IMR-90 (cell line): Measurements from ENCODE around the gene EIF4H. TPM values are rescaled to one million over a fixed set of nuclear protein-coding genes. Genes with fewer than 3 reads are reported as not detected.

Source experiments
- ATAC-seq: fragments of 200-7000 bp; cut with Tn5 transposase; 2 replicates; pipeline ENCODE4 v1.9.1; 2020; ENCODE audit warnings: low read depth, mild to moderate bottlenecking, moderate library complexity
- BruUV-seq: library from RNA; stranded (reverse); fragments of 400-500 nt; replicated peaks from 2 replicates; lab custom pipeline; 2021; lab: Mats Ljungman, UMichigan
- CTCF ChIA-PET: fragments of 300-600 bp; formaldehyde crosslinking; extraction: SDS; loops from one replicate; lab custom pipeline; 2021; ENCODE audit warnings: antibody characterized with exemption; lab: Yijun Ruan, JAX
- POLR2A ChIA-PET: fragments of 300-600 bp; sonication (Branson Sonifier 250); formaldehyde crosslinking; loops from one replicate; lab custom pipeline; 2022; ENCODE audit warnings: antibody characterized with exemption; ENCODE audit not compliant: unreplicated experiment; lab: Charles Lee
- DNase-seq: peaks from one replicate; pipeline ENCODE4 v3.0.0; 2013
- H2AFZ ChIP-seq: replicated peaks from 2 replicates; pipeline ENCODE3; 2013; ENCODE audit warnings: low read length, mild to moderate bottlenecking; ENCODE audit not compliant: poor library complexity
- H2AK5ac ChIP-seq: 2 replicates; pipeline ENCODE4 v1.6.1; 2013; ENCODE audit warnings: low read depth, low read length, inconsistent platforms
- H2AK9ac ChIP-seq: replicated peaks from 2 replicates; pipeline ENCODE3; 2013; ENCODE audit warnings: mild to moderate bottlenecking, low read depth, low read length, moderate library complexity; ENCODE audit not compliant: poor library complexity
- H2BK120ac ChIP-seq: 2 replicates; pipeline ENCODE4 v1.6.1; 2013; ENCODE audit warnings: low read depth, low read length, inconsistent platforms
- H2BK15ac ChIP-seq: 3 replicates; pipeline ENCODE4 v1.6.1; 2013; ENCODE audit warnings: low read depth, low read length, inconsistent platforms
- H2BK20ac ChIP-seq: 2 replicates; pipeline ENCODE4 v1.6.1; 2013; ENCODE audit warnings: low read depth, mild to moderate bottlenecking, inconsistent platforms, low read length, moderate library complexity
- H2BK5ac ChIP-seq: 2 replicates; pipeline ENCODE4 v1.6.1; 2013; ENCODE audit warnings: mild to moderate bottlenecking, low read depth, low read length, inconsistent platforms; ENCODE audit not compliant: poor library complexity, severe bottlenecking
- H3K14ac ChIP-seq: replicated peaks from 2 replicates; pipeline ENCODE4 v1.6.1; 2013; ENCODE audit warnings: low read depth, low read length, inconsistent platforms
- H3K18ac ChIP-seq: 2 replicates; pipeline ENCODE4 v1.6.1; 2013; ENCODE audit warnings: low read depth, low read length, control low read depth
- H3K23ac ChIP-seq: 2 replicates; pipeline ENCODE4 v1.6.1; 2013; ENCODE audit warnings: low read depth, low read length, inconsistent platforms
- H3K27ac ChIP-seq: 2 replicates; pipeline ENCODE4 v1.5.1; 2013; ENCODE audit warnings: mild to moderate bottlenecking, control low read depth, low read length; ENCODE audit not compliant: insufficient read depth
- H3K27me3 ChIP-seq: 2 replicates; pipeline ENCODE4 v1.6.1; 2013; ENCODE audit warnings: low read length; ENCODE audit not compliant: control insufficient read depth, insufficient read depth
- H3K36me3 ChIP-seq: 2 replicates; pipeline ENCODE4 v1.6.1; 2013; ENCODE audit warnings: low read length, mixed read lengths; ENCODE audit not compliant: control insufficient read depth, insufficient read depth
- H3K4ac ChIP-seq: 2 replicates; pipeline ENCODE4 v1.6.1; 2013; ENCODE audit warnings: low read depth, low read length, inconsistent platforms
- H3K4me1 ChIP-seq: 2 replicates; pipeline ENCODE4 v1.6.1; 2013; ENCODE audit warnings: low read length, mixed read lengths; ENCODE audit not compliant: control insufficient read depth, insufficient read depth
- H3K4me2 ChIP-seq: 2 replicates; pipeline ENCODE4 v1.6.1; 2013; ENCODE audit warnings: low read depth, mild to moderate bottlenecking, control low read depth, low read length, moderate library complexity
- H3K4me3 ChIP-seq: 2 replicates; pipeline ENCODE4 v1.5.1; 2013; ENCODE audit warnings: low read depth, mild to moderate bottlenecking, control low read depth, low read length, moderate library complexity; ENCODE audit not compliant: insufficient read depth
- H3K56ac ChIP-seq: 2 replicates; pipeline ENCODE4 v1.6.1; 2013; ENCODE audit warnings: low read length, inconsistent platforms; ENCODE audit not compliant: insufficient read depth; ENCODE audit errors: extremely low read depth
- H3K79me1 ChIP-seq, 2 experiments: 2 replicates each; pipeline ENCODE4 v1.6.1; 2013; ENCODE audit warnings: low read length in 2 of 2, inconsistent platforms in 1 of 2, low read depth in 1 of 2
- H3K9ac ChIP-seq: 2 replicates; pipeline ENCODE4 v1.6.1; 2013; ENCODE audit warnings: low read depth, low read length, control low read depth
- H3K9me1 ChIP-seq: 2 replicates; pipeline ENCODE4 v1.6.1; 2013; ENCODE audit warnings: low read length, inconsistent platforms; ENCODE audit not compliant: insufficient read depth
- H3K9me3 ChIP-seq: 2 replicates; pipeline ENCODE4 v1.6.1; 2013; ENCODE audit warnings: low read length; ENCODE audit not compliant: control insufficient read depth, insufficient read depth
- H4K20me1 ChIP-seq: 2 replicates; pipeline ENCODE4 v1.6.1; 2013; ENCODE audit warnings: low read length, inconsistent platforms; ENCODE audit not compliant: insufficient read depth
- H4K5ac ChIP-seq: 2 replicates; pipeline ENCODE4 v1.6.1; 2013; ENCODE audit warnings: mild to moderate bottlenecking, low read depth, low read length, control low read depth
- H4K8ac ChIP-seq, 2 experiments: 2 replicates each; pipeline ENCODE4 v1.6.1; 2013; ENCODE audit warnings: low read depth in 2 of 2, low read length in 2 of 2, control low read depth in 1 of 2, inconsistent platforms in 1 of 2
- H4K91ac ChIP-seq: 2 replicates; pipeline ENCODE4 v1.6.1; 2013; ENCODE audit warnings: low read depth, low read length, inconsistent platforms; ENCODE audit not compliant: insufficient read depth
- ELK1 ChIP-seq: fragments of 150-350 bp; IDR thresholded peaks from 2 replicates; pipeline ENCODE4 v1.6.1; 2016; ENCODE audit warnings: low read depth, mild to moderate bottlenecking, low read length, moderate library complexity, borderline replicate concordance
- FOS ChIP-seq: fragments of 150-350 bp; IDR thresholded peaks from 2 replicates; pipeline ENCODE4 v1.6.1; 2016; ENCODE audit warnings: low read depth, low read length
- POLR2A ChIP-seq: IDR thresholded peaks from 2 replicates; pipeline ENCODE4 v1.6.1; 2012; ENCODE audit warnings: mild to moderate bottlenecking, low read depth, low read length
- whole genome bisulfite sequencing, 2 experiments: methylation state at CpG; one replicate each; pipeline versions ENCODE4 v1.1.5 to v1.1.7; 2013; ENCODE audit warnings: missing lambda C conversion rate in 2 of 2; ENCODE audit not compliant: insufficient read length in 1 of 2; ENCODE audit errors: extremely low coverage in 2 of 2; 5-methylcytosine and 5-hydroxymethylcytosine counted together
- dilution Hi-C: fragments of 300-500 bp; cut with HindIII; formaldehyde crosslinking; loops from one replicate; pipeline ENCODE4 v1.14.3; 2018; ENCODE audit warnings: low sequenced_read_pairs; ENCODE audit not compliant: unreplicated experiment
- in situ Hi-C: fragments of 300-500 bp; cut with MboI; formaldehyde crosslinking; loops from 3 replicates; pipeline ENCODE4 v1.14.3; 2019; ENCODE audit warnings: low sequenced_read_pairs, inconsistent platforms, mixed read lengths
- intact Hi-C: fragments of 100-400 bp; cut with micrococcal nuclease; formaldehyde crosslinking; loops from 2 replicates; pipeline ENCODE4 v1.10.0; 2022
- polyA plus RNA-seq, 3 experiments: library from polyadenylated mRNA; depleted of rRNA; stranded (reverse); fragments of >200 nt; gene quantifications; 2 replicates each; pipeline ENCODE4 v1.2.3, GENCODE V29; 2012; ENCODE audit warnings: low replicate concordance in 1 of 3
- total RNA-seq: library from RNA; depleted of rRNA; stranded (reverse); fragments of >200 nt; gene quantifications from 2 replicates; pipeline ENCODE4 v1.2.3, GENCODE V29; 2012

The EIF4H gene
- total and polyA plus RNA-seq, 2 of the 4 experiments (the other 2 are of a cell fraction), result 241 to 321 TPM

DNA sequence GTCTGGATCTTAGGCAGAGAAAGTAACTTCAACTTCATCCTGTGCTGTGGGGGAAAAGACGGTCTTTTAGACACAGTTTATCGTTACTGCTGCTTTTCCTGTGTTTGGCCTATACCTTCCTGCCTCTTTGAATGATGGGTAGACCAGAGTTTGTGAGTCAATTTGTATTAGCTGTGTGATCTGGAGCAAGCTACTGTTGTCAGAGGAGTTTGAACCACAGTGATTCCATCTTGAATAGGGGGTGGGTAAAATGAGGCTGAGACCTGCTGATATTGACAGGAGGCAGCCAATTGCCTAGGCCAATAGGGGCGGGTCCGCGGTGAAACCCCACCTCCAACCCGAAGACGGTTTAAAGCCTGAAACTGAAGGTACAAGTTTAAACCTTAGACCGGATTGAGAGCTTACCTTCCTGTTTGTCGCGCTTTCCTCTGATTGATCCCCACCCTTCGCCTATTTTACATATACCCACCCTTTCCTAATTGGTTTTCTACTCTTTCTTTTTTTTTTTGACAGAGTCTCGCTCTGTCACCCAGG, 35.8 kb upstream of the EIF4H start:
- Histone ChIP-seq H3K14ac (no peak overlapping the region), H4K91ac (no peak overlapping the region), H2AK9ac (no peak overlapping the region), H3K56ac (no peak overlapping the region), H3K9me3 (no peaks in the 10 kb centered on the region), H3K27ac (no peak overlapping the region), H2AK5ac (no peak overlapping the region), H3K23ac (no peak overlapping the region), H2BK20ac (no peak overlapping the region), H3K18ac (no peak overlapping the region), H2AFZ (no peak overlapping the region), H3K4me3 (no peak overlapping the region), H4K8ac (no peak overlapping the region), H2BK120ac (no peak overlapping the region), H2BK5ac (no peak overlapping the region), H3K27me3 (no peaks in the 10 kb centered on the region), H2BK15ac (no peak overlapping the region), H3K9ac (no peak overlapping the region), H3K36me3 (no peaks in the 10 kb centered on the region), H4K5ac (no peak overlapping the region), H3K4ac (no peak overlapping the region), H3K79me1 (no peaks in the 10 kb centered on the region), H3K4me2 (no peak overlapping the region), H3K4me1 (peaks cover 3% of the 10 kb centered on the region; the same call in 1 of the 2 replicates), H3K9me1 (0 out of 2 replicates have a peak, but pooled peaks cover 2% of the 10 kb centered on the region), H4K20me1 (no peaks in the 10 kb centered on the region)
- intact Hi-C loops, result no loop called here
- no TSS peak for BruUV-seq
- ChIA-PET CTCF (no interaction called here), POLR2A (no interaction called here)
- TF ChIP-seq FOS, result no peak
- TF ChIP-seq ELK1, result no peak
- TF ChIP-seq POLR2A, result no peak
- 60% methylated on average over 1 of the region's 12 CpGs; no CpG with 5 or more reads in 1 of the 2 experiments for WGBS, 2 experiments
- dilution Hi-C loops, result no loop called here
- in situ Hi-C loops, result no loop called here
- DNase-seq (no peak), ATAC-seq (no peak)
